Heart left ventricle (tissue), 16 donors: ENCODE measurements around the gene CDH13. TPM values are rescaled to one million over a fixed set of nuclear protein-coding genes. Genes with fewer than 3 reads are reported as not detected.

Experiments used
- ATAC-seq, 4 donors: fragments of 200-7000 bp; cut with Tn5 transposase; one replicate each; pipeline ENCODE4 v1.9.1; 2020 to 2022; ENCODE audit warnings: moderate library complexity in 4 of 4, mild to moderate bottlenecking in 3 of 4, moderate number of reproducible peaks in 1 of 4
- DNase-seq, 5 donors: peaks; one replicate each; pipeline ENCODE4 v3.0.0-alpha.2; 2020
- H3K27ac ChIP-seq, 12 donors: fragments of 200-600 bp; sonication (generic) in 4 of 12; one replicate each; pipeline versions ENCODE4 v1.5.0 to v1.8.0; 2016 to 2022; ENCODE audit warnings: mild to moderate bottlenecking in 2 of 12
- H3K27me3 ChIP-seq, 9 donors: fragments of 200-600 bp; sonication (generic) in 2 of 9; one replicate each; pipeline versions ENCODE4 v1.5.1 to v1.8.0; 2016 to 2022; ENCODE audit warnings: mild to moderate bottlenecking in 3 of 9
- H3K36me3 ChIP-seq, 9 donors: fragments of 200-600 bp; sonication (generic) in 2 of 9; one replicate each; pipeline versions ENCODE4 v1.5.0 to v1.8.0; 2018 to 2022; ENCODE audit warnings: mild to moderate bottlenecking in 2 of 9
- H3K4me1 ChIP-seq, 12 donors: fragments of 200-600 bp; sonication (generic) in 4 of 12; one replicate each; pipeline versions ENCODE4 v1.5.0 to v1.8.0; 2016 to 2022; ENCODE audit warnings: mild to moderate bottlenecking in 3 of 12
- H3K4me3 ChIP-seq, 12 donors: fragments of 200-600 bp; sonication (generic) in 4 of 12; one replicate each; pipeline versions ENCODE4 v1.5.0 to v1.8.0; 2017 to 2022; ENCODE audit warnings: mild to moderate bottlenecking in 9 of 12, moderate library complexity in 4 of 12
- H3K9me3 ChIP-seq, 12 donors: fragments of 200-600 bp; sonication (generic) in 4 of 12; one replicate each; pipeline versions ENCODE4 v1.5.0 to v1.8.0; 2016 to 2022; ENCODE audit warnings: mild to moderate bottlenecking in 1 of 12
- POLR2A ChIP-seq, 2 donors: fragments of 450-650 bp; IDR thresholded peaks; one replicate each; pipeline ENCODE4 v1.6.1; 2017; ENCODE audit warnings: antibody characterized with exemption in 2 of 2, mild to moderate bottlenecking in 2 of 2, moderate library complexity in 2 of 2
- WGBS, 4 donors: extraction: QIAGEN DNeasy Blood & Tissue Kit in 2 of 4; methylation state at CpG; one replicate each; pipeline versions ENCODE4 v1.1.5 to v1.1.7; 2013 to 2018; 5-methylcytosine and 5-hydroxymethylcytosine counted together
- intact Hi-C, 10 donors: fragments of 100-400 bp; cut with DNase I; formaldehyde crosslinking; loops; one replicate each; pipeline versions ENCODE4 v1.11.1 to v1.14.2; 2022
- polyA plus RNA-seq, 2 donors: library from polyadenylated mRNA; stranded (reverse); fragments of 200-250 nt; gene quantifications; one replicate each; pipeline ENCODE4 v1.2.3, GENCODE V29; 2013
- total RNA-seq, 9 donors: library from RNA; depleted of rRNA in 2 of 9; stranded (reverse); fragments of >200 nt in 2 of 9; fragmentation: NEBNext Ultra II Directional in 3 of 9; extraction: Animal tissue kit (Norgen Biotek cat#: 25700) in 3 of 9; gene quantifications; one replicate each; pipeline versions ENCODE4 v1.1.0 to v1.2.4, GENCODE V29; 2016 to 2023
- TF ChIP-seq, protein P1 (sequence below), 12 donors: fragments of 200-600 bp; sonication (generic) in 4 of 12; IDR thresholded peaks; one replicate each; pipeline versions ENCODE4 v1.5.0 to v1.8.0; 2018 to 2022; ENCODE audit warnings: antibody characterized with exemption in 12 of 12, mild to moderate bottlenecking in 5 of 12
- donor health status: ischemic (EF 13 %, LVEDD 7.1; RV severe dilation, severe dysfunction).
- donor health status: healthy with polysubstance abuse.
- donor health status: DM: no; HTN: yes; CAD: no.
- donor health status: DM: no; HTN: no; CAD: no.
- donor health status: ischemic (EF 25% LVEDD 6.9; RV normal size, moderate dysfunction).
- donor health status: ischemic (EF 25% LVEDD 5.7; RV mildly dilated, moderate dysfunction).
- donor health status: healthy.
- donor health status: DM: yes; HTN: yes; CAD: no.
- donor health status: ischemic (EF 35%, LVEDD 5.7; RV mildly dilated, moderate dysfunction).
- donor health status: nonischemic (EF 11% LVEDD 7.7; RV severe dilation, severe dysfunction).
- donor health status: DM: yes; HTN: yes; CAD: no.
- donor health status: PGD.
- donor health status: ischemic (EF 29% LVEDD 5.4; RV normal size, mild dysfunction).
- donor health status: nonischemic (EF 23%, LVEDD 6.1; RV moderate dilation, normal function).

Gene CDH13
- total and polyA plus RNA-seq, 11 donors, result 15.0 to 172 (median 137) TPM

DNA sequence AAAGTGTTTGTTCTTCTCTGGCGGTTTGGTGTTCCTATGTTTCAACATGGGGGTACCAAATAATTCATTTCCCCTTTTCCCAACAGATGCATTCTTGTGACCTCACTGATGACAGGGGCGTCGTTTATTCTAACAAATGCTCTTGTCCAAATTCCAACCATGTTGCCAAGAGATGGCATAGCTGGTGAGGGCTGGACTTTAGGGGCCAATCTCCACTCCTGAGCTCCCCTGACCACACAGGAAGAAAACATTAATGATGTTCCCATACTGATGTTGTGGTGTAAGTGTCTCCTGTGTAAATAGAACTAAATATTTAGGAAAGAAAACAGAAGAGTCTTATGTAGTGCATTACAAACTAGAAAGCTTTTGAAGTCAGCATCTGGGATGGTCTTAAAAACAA is 431.6 kb downstream of the CDH13 start:
- H3K4me3 ChIP-seq, result no peak overlapping the region
- intact Hi-C loops, result no loop called here
- no peak overlapping the region for H3K27ac ChIP-seq
- H3K4me1 ChIP-seq, result peaks cover 0 to 4% (median 0%) of the 10 kb centered on the region in 12 donors
- no peak for DNase-seq
- 59 to 95% (median 87%) methylated on average over 3 of the region's 3 CpGs for WGBS, 4 donors
- H3K27me3 ChIP-seq, result no peaks in the 10 kb centered on the region
- ATAC-seq, result no peak
- no peaks in the 10 kb centered on the region for H3K9me3 ChIP-seq
- H3K36me3 ChIP-seq, result no peaks in the 10 kb centered on the region
- TF ChIP-seq, protein P1, sequence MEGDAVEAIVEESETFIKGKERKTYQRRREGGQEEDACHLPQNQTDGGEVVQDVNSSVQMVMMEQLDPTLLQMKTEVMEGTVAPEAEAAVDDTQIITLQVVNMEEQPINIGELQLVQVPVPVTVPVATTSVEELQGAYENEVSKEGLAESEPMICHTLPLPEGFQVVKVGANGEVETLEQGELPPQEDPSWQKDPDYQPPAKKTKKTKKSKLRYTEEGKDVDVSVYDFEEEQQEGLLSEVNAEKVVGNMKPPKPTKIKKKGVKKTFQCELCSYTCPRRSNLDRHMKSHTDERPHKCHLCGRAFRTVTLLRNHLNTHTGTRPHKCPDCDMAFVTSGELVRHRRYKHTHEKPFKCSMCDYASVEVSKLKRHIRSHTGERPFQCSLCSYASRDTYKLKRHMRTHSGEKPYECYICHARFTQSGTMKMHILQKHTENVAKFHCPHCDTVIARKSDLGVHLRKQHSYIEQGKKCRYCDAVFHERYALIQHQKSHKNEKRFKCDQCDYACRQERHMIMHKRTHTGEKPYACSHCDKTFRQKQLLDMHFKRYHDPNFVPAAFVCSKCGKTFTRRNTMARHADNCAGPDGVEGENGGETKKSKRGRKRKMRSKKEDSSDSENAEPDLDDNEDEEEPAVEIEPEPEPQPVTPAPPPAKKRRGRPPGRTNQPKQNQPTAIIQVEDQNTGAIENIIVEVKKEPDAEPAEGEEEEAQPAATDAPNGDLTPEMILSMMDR (IDR thresholded peaks at IDR 0.05), result no peak
- TF ChIP-seq POLR2A (IDR thresholded peaks at IDR 0.05), result no peak

- H3K4me3 ChIP-seq, result no peak overlapping the region
- H3K36me3 ChIP-seq, result no peaks in the 10 kb centered on the region
- H3K9me3 ChIP-seq, result no peaks in the 10 kb centered on the region
- no peak for TF ChIP-seq POLR2A (IDR thresholded peaks at IDR 0.05)
- TF ChIP-seq, protein P1 (IDR thresholded peaks at IDR 0.05), result no peak
- H3K4me1 ChIP-seq, result peaks cover 0 to 8% (median 0%) of the 10 kb centered on the region in 12 donors
- H3K27me3 ChIP-seq, result no peaks in the 10 kb centered on the region
- no peak overlapping the region for H3K27ac ChIP-seq
- intact Hi-C loops, result no loop called here
- 88 to 98% (median 95%) methylated on average over 5 of the region's 5 CpGs for WGBS, 4 donors
- DNase-seq (no peak), ATAC-seq (no peak)
Observed at GRCh38 chr16:83059237-83059636, 432.5 kb downstream of the CDH13 start.

GRCh38 chr16:83066011-83066410 is 439.2 kb downstream of the CDH13 start:
- H3K4me3 ChIP-seq, result no peak overlapping the region
- no peaks in the 10 kb centered on the region for H3K36me3 ChIP-seq
- H3K27ac ChIP-seq, result no peak overlapping the region
- H3K27me3 ChIP-seq, result no peaks in the 10 kb centered on the region
- intact Hi-C loops, result loop anchor here in 6 of 10 donors (5.0 to 10.0 kb wide), 8 partner anchors 301 to 804 kb away; no protein-coding TSS in a partner anchor
- H3K9me3 ChIP-seq, result peaks cover 0 to 4% (median 0%) of the 10 kb centered on the region in 12 donors
- TF ChIP-seq, protein P1 (IDR thresholded peaks at IDR 0.05), result no peak
- no peak for TF ChIP-seq POLR2A (IDR thresholded peaks at IDR 0.05)
- ATAC-seq (no peak), DNase-seq (no peak)
- WGBS, 4 donors, result 61 to 93% (median 85%) methylated on average over 3 of the region's 3 CpGs
- peaks cover 0 to 12% (median 0%) of the 10 kb centered on the region in 12 donors for H3K4me1 ChIP-seq

- peak in 1 of 4 donors; percentile 48 for ATAC-seq
- WGBS, 4 donors, result 38 to 92% (median 84%) methylated on average over 2 of the region's 2 CpGs
- no peak for DNase-seq
- H3K4me3 ChIP-seq, result no peak overlapping the region
- no peak for TF ChIP-seq POLR2A (IDR thresholded peaks at IDR 0.05)
- TF ChIP-seq, protein P1 (IDR thresholded peaks at IDR 0.05), result no peak
- no peaks in the 10 kb centered on the region for H3K27me3 ChIP-seq
- intact Hi-C loops, result loop anchor here in 6 of 10 donors (5.0 to 10.0 kb wide), 8 partner anchors 302 to 805 kb away; no protein-coding TSS in a partner anchor
- H3K36me3 ChIP-seq, result no peaks in the 10 kb centered on the region
- no peak overlapping the region for H3K27ac ChIP-seq
- H3K9me3 ChIP-seq, result peaks cover 0 to 4% (median 0%) of the 10 kb centered on the region in 12 donors
- H3K4me1 ChIP-seq, result peaks cover 0 to 12% (median 0%) of the 10 kb centered on the region in 12 donors
Observed at GRCh38 chr16:83066881-83067280, 440.1 kb downstream of the CDH13 start.
